K562 treated with DMSO at 1 percent for 24 hours (cell line): ENCODE data around the gene PLEKHJ1. TPM values are rescaled to one million over a fixed set of nuclear protein-coding genes. Genes with fewer than 3 reads are reported as not detected.

Experiments
- total RNA-seq: library from RNA; unstranded; fragments of 300-600 nt; gene quantifications from 2 replicates; pipeline ENCODE4 v1.2.3, GENCODE V29; 2022; ENCODE audit warnings: low read depth; ENCODE audit not compliant: insufficient read depth

PLEKHJ1 gene
- total RNA-seq = 182 and 187 TPM in 2 replicates

GRCh38 chr19:2236314-2237050 lies at the start of gene PLEKHJ1, which contains the start of gene SF3A2:
Gene PLEKHJ1, minus strand, starts transcription at chr19:2236329. Its CDS starts 81 bp downstream, at chr19:2236248.
Gene SF3A2, plus strand, starts transcription at chr19:2236824. Its CDS starts 6,595 bp downstream, at chr19:2243419.

DNA sequence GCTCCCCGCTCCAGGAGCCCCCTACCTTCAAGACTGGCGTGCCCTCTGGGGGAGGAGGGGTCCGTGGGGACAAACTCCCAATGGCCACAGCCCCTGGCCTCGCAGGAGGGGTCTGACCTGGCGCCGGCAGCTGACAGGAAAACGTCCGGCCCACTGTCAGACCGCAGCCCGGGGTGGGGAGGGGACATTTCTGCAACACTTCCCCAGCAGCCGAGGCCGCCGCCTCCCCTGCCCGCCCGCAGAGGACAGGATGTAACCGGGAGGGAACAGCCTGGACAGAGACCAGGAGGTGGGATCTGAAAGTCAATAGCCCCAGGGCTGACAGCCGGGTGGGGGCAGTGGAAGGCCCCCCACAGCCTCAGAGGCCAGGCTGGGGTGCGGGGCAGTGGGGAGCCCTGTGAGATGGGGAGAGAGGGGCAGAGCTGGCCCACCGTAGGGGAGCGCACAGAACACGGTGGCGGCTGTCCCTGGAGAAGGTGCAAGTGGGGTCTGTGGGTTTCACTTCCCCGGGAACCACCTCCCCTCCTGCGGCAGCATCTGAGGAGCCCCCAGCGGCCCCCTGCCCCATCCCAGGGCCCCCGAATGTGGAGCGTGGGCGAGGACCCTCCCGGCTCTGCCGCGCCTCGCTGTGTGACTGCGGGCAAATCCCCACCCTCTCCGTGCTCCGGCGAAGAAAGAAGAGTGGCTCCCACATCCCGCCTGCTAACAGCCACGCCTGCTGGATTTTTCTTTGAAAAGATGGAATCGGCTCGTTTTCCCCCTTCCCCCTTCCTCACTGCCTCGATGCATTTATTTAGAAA lies 46.1 kb upstream of the PLEKHJ1 start, which contains the start of gene PEAK3:
Gene PEAK3, minus strand, starts transcription at position 114 of the 800 bp plus-strand sequence. CDS start 1,244 bp downstream, outside the sequence.

DNA sequence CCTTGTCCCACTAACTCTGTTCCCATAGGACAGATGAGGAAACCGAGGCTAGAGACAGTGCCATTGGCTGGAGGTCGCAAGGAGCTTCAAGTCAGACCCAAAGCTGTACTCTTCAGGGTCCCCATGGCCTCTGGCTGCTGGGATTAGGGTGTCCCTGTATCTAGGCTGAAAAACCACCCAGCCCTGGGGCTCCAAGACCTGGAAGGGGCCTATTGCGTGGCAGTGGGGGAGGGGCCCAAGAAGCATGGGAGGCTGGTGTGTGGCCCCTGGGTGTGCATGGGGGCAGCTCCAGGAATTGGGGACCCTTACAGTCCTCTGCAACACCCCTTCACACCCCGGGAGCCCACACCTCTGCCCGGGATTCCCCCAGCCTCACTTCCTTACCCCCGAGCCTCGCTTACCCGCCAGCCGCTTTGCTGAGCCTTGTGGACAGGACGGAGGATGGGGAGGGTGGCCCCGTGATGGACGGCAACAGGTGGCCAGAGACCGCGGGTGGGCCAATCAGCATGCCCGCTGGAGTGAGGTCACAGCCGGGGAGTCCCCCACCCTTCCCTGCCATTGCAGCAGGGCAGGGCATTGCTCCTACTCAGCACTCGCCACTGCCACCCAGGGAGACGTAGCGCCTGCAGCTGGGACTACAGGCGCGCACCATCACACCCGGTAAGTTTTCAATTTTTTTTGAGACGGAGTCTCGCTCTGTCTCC lies 20.0 kb upstream of the PLEKHJ1 start, which contains the start of gene JSRP1:
Gene JSRP1, minus strand, starts transcription at position 436 of the 704 bp plus-strand sequence. CDS start 1,103 bp downstream, outside the sequence.

GRCh38 chr19:2249010-2249866 lies 13.1 kb upstream of the PLEKHJ1 start, which contains the start of gene AMH:
Gene AMH, plus strand, starts transcription at chr19:2249323. Its CDS starts 10 bp downstream, at chr19:2249333.

Other genes starting within 250 kb of the PLEKHJ1 start
- gene BTBD2, start 220.6 kb downstream of the PLEKHJ1 start, total RNA-seq = 117 and 126 TPM in 2 replicates
- 395 and 452 TPM in 2 replicates for gene MKNK2, start 185.1 kb downstream of the PLEKHJ1 start, total RNA-seq
- gene MOB3A, start 140.0 kb downstream of the PLEKHJ1 start, total RNA-seq = 16.0 and 19.2 TPM in 2 replicates
- 1.2 and 1.5 TPM in 2 replicates for gene IZUMO4, start 139.4 kb downstream of the PLEKHJ1 start, total RNA-seq
- 126 and 128 TPM in 2 replicates for gene AP3D1, start 84.8 kb downstream of the PLEKHJ1 start, total RNA-seq
- gene DOT1L, start 72.4 kb downstream of the PLEKHJ1 start, total RNA-seq = 44.4 and 47.7 TPM in 2 replicates
- 110 and 119 TPM in 2 replicates for gene SF3A2, start 495 bp upstream of the PLEKHJ1 start, total RNA-seq
- 36.6 and 42.4 TPM in 2 replicates for gene AMH, start 13.0 kb upstream of the PLEKHJ1 start, total RNA-seq
- 0.89 TPM in 1 of 2 replicates, not detected in the other for gene JSRP1, start 20.1 kb upstream of the PLEKHJ1 start, total RNA-seq
- 0.09 and 0.31 TPM in 2 replicates for gene PEAK3, start 45.8 kb upstream of the PLEKHJ1 start, total RNA-seq
- 1.3 and 1.7 TPM in 2 replicates for gene LINGO3, start 71.8 kb upstream of the PLEKHJ1 start, total RNA-seq
- gene LSM7, start 92.3 kb upstream of the PLEKHJ1 start, total RNA-seq = 340 and 353 TPM in 2 replicates
- gene SPPL2B, start 92.4 kb upstream of the PLEKHJ1 start, total RNA-seq = 67.1 and 84.5 TPM in 2 replicates
- 0.37 and 1.0 TPM in 2 replicates for gene TMPRSS9, start 123.9 kb upstream of the PLEKHJ1 start, total RNA-seq
- gene TIMM13, start 191.3 kb upstream of the PLEKHJ1 start, total RNA-seq = 50.2 and 62.2 TPM in 2 replicates
- gene LMNB2, start 220.6 kb upstream of the PLEKHJ1 start, total RNA-seq = 76.1 and 82.0 TPM in 2 replicates
- gene GADD45B, start 239.8 kb upstream of the PLEKHJ1 start, total RNA-seq = 13.0 and 17.9 TPM in 2 replicates